K562 (cell line): ENCODE results near the gene ACSM6. TPM values are rescaled to one million over a fixed set of nuclear protein-coding genes. Genes with fewer than 3 reads are reported as not detected.

Source experiments
- ATAC-seq: fragments of 200-7000 bp; cut with Tn5 transposase; 3 replicates; pipeline ENCODE4 v1.9.1; 2020; ENCODE audit warnings: moderate library complexity
- BruUV-seq: library from RNA; stranded (reverse); fragments of 400-500 nt; replicated peaks from 2 replicates; lab custom pipeline; 2021; lab: Mats Ljungman, UMichigan
- CTCF ChIA-PET: fragments of 300-600 bp; formaldehyde crosslinking; extraction: SDS; loops from one replicate; lab custom pipeline; 2021; ENCODE audit warnings: low intra/inter-chr PET ratio; lab: Yijun Ruan, JAX
- POLR2A ChIA-PET: fragments of 300-600, 350-650 bp; sonication (Branson Sonifier 250); formaldehyde crosslinking; extraction: SDS; loops from one replicate; lab custom pipeline; 2021; ENCODE audit warnings: antibody characterized with exemption, inconsistent platforms; lab: Yijun Ruan, JAX
- DNase-seq, 4 experiments: peaks; one replicate each; pipeline versions ENCODE4 v3.0.0 to v3.0.0-alpha.2; 2011 to 2018; ENCODE audit warnings: low spot score in 3 of 4, mixed read lengths in 3 of 4; ENCODE audit errors: extremely low read depth in 1 of 4
- FAIRE-seq: peaks from 2 replicates; lab custom pipeline; 2011; peaks lifted over from hg19 to GRCh38; lab: Jason Lieb, UNC
- H2AFZ ChIP-seq: 2 replicates; pipeline ENCODE4 v1.6.0; 2011; ENCODE audit warnings: low read depth, low read length, control low read depth, inconsistent platforms
- H3K27ac ChIP-seq: fragments of 200-600 bp; 3 replicates; pipeline ENCODE4 v1.8.0; 2011; ENCODE audit warnings: low read depth, mild to moderate bottlenecking, control low read depth, inconsistent platforms, low read length, moderate library complexity, mixed read lengths; ENCODE audit errors: extremely low read depth
- H3K27me3 ChIP-seq, 2 experiments: fragments of 300-600 bp in 1 of 2; 2 replicates in 1 of 2; 3 replicates in 1 of 2; pipeline versions ENCODE4 v1.6.0 to v1.8.0; 2011; ENCODE audit warnings: inconsistent platforms in 2 of 2, low read length in 2 of 2, mild to moderate bottlenecking in 1 of 2, mixed read lengths in 1 of 2, moderate library complexity in 1 of 2; ENCODE audit not compliant: control insufficient read depth in 2 of 2, insufficient read depth in 2 of 2
- H3K36me3 ChIP-seq: fragments of 300-600 bp; 3 replicates; pipeline ENCODE4 v1.8.0; 2011; ENCODE audit warnings: mild to moderate bottlenecking, low read length, inconsistent platforms; ENCODE audit not compliant: control insufficient read depth, insufficient read depth
- H3K4me1 ChIP-seq, 2 experiments: fragments of 200-600 bp in 1 of 2; replicated peaks in 1 of 2; 2 replicates in 1 of 2; 3 replicates in 1 of 2; pipeline versions ENCODE4 v1.5.1 to v1.8.0; 2011; ENCODE audit warnings: inconsistent platforms in 2 of 2, low read length in 2 of 2, mild to moderate bottlenecking in 1 of 2, mixed read lengths in 1 of 2, moderate library complexity in 1 of 2; ENCODE audit not compliant: control insufficient read depth in 2 of 2, insufficient read depth in 2 of 2
- H3K4me2 ChIP-seq: 2 replicates; pipeline ENCODE4 v1.6.1; 2011; ENCODE audit warnings: low read length, control low read depth, inconsistent platforms, mixed read lengths; ENCODE audit not compliant: insufficient read depth
- H3K4me3 ChIP-seq: fragments of 200-600 bp; sonication (generic), shearing (Covaris generic); 2 replicates; pipeline ENCODE4 v1.5.1; 2016; ENCODE audit warnings: control low read depth, inconsistent platforms
- H3K79me2 ChIP-seq: fragments of 200-600 bp; 3 replicates; pipeline ENCODE4 v1.8.0; 2011; ENCODE audit warnings: low read length, inconsistent platforms; ENCODE audit not compliant: control insufficient read depth, insufficient read depth
- H3K9ac ChIP-seq, 2 experiments: 2 replicates each; pipeline versions ENCODE4 v1.6.0 to v1.6.1; 2011; ENCODE audit warnings: low read depth in 2 of 2, low read length in 2 of 2, control low read depth in 1 of 2, inconsistent platforms in 1 of 2, mild to moderate bottlenecking in 1 of 2, mixed read lengths in 1 of 2; ENCODE audit not compliant: insufficient read depth in 1 of 2
- H3K9me1 ChIP-seq: one replicate; pipeline ENCODE4 v1.6.0; 2011; ENCODE audit warnings: inconsistent platforms, mild to moderate bottlenecking, low read length, moderate library complexity; ENCODE audit not compliant: control insufficient read depth, insufficient read depth
- H3K9me3 ChIP-seq: replicated peaks from 2 replicates; pipeline ENCODE4 v1.5.1; 2011; ENCODE audit warnings: low read depth, low read length, inconsistent platforms; ENCODE audit not compliant: control insufficient read depth, insufficient read depth
- H4K20me1 ChIP-seq: replicated peaks from 2 replicates; pipeline ENCODE4 v1.6.1; 2011; ENCODE audit warnings: low read length, inconsistent platforms, mixed read lengths; ENCODE audit not compliant: control insufficient read depth, insufficient read depth
- CREB5 ChIP-seq: fragments of 250-450 bp; sonication (Bioruptor Pico); IDR thresholded peaks from 2 replicates; pipeline ENCODE4 v1.5.0; 2020; ENCODE audit warnings: mild to moderate bottlenecking
- ETV1 ChIP-seq: fragments of 450-650 bp; conservative IDR thresholded peaks from 2 replicates; pipeline ENCODE4 v1.6.1; 2016; ENCODE audit warnings: missing genetic modification characterization, control low read depth, low read depth, missing compliant biosample characterization
- GTF2F1 ChIP-seq: IDR thresholded peaks from 2 replicates; pipeline ENCODE4 v1.6.1; 2011; ENCODE audit warnings: low read depth, low read length, improper control_type of control experiment
- HCFC1 ChIP-seq: IDR thresholded peaks from 2 replicates; pipeline ENCODE4 v1.6.1; 2012; ENCODE audit warnings: low read depth, low read length, improper control_type of control experiment
- MXD1 ChIP-seq: fragments of 250-450 bp; sonication (Bioruptor Pico); IDR thresholded peaks from 2 replicates; pipeline ENCODE4 v1.8.0; 2021; ENCODE audit warnings: borderline replicate concordance, mild to moderate bottlenecking, moderate library complexity; ENCODE audit not compliant: poor library complexity, severe bottlenecking
- NBN ChIP-seq: fragments of 450-650 bp; IDR thresholded peaks from 2 replicates; pipeline ENCODE4 v1.6.1; 2016; ENCODE audit warnings: low read depth, mild to moderate bottlenecking
- NFE2 ChIP-seq: IDR thresholded peaks from 2 replicates; pipeline ENCODE4 v1.6.1; 2014; ENCODE audit warnings: antibody characterized with exemption, low read depth
- POU5F1 ChIP-seq: fragments of 150-350 bp; IDR thresholded peaks from 2 replicates; pipeline ENCODE4 v1.6.1; 2014; ENCODE audit warnings: borderline replicate concordance, low read length, low read depth, mild to moderate bottlenecking; ENCODE audit not compliant: partially characterized antibody
- RFX1 ChIP-seq: fragments of 450-650 bp; IDR thresholded peaks from 2 replicates; pipeline ENCODE4 v1.6.1; 2016; ENCODE audit warnings: mild to moderate bottlenecking, moderate library complexity
- SIN3B ChIP-seq: fragments of 450-650 bp; IDR thresholded peaks from 2 replicates; pipeline ENCODE4 v1.6.1; 2017; ENCODE audit warnings: low read depth, mild to moderate bottlenecking, moderate library complexity
- TAF7 ChIP-seq: fragments of 450-650 bp; IDR thresholded peaks from 2 replicates; pipeline ENCODE4 v1.6.1; 2016; ENCODE audit warnings: missing genetic modification characterization, missing compliant biosample characterization
- ZFPM2 ChIP-seq: fragments of 250-450 bp; sonication (Bioruptor Pico); IDR thresholded peaks from 2 replicates; pipeline ENCODE4 v1.5.1; 2022; ENCODE audit warnings: mild to moderate bottlenecking
- ZKSCAN3 ChIP-seq: fragments of 250-450 bp; sonication (Bioruptor Pico); IDR thresholded peaks from 2 replicates; pipeline ENCODE4 v1.4.0; 2020
- WGBS: fragments of 100-300 bp; shearing (Covaris generic); methylation state at CpG from one replicate; pipeline ENCODE4 v1.1.6; 2016; ENCODE audit warnings: low coverage, mixed read lengths; ENCODE audit not compliant: insufficient coverage; ENCODE audit errors: missing lambda C conversion rate; 5-methylcytosine and 5-hydroxymethylcytosine counted together
- in situ Hi-C: fragments of 300-500 bp; cut with MboI; formaldehyde crosslinking; loops from 4 replicates; pipeline ENCODE4 v1.15.0; 2018; ENCODE audit warnings: inconsistent platforms, mixed read lengths
- intact Hi-C: fragments of 100-400 bp; cut with micrococcal nuclease; formaldehyde crosslinking; loops from 2 replicates; pipeline ENCODE4 v1.14.2; 2022
- polyA plus RNA-seq, 8 experiments: library from polyadenylated mRNA; depleted of rRNA in 4 of 8; stranded (reverse) in 5 of 8; unstranded in 3 of 8; fragments of >200 nt; fragmentation: Nextera tagmentation in 2 of 8; fragmentation: Illumina TruSeq in 1 of 8; extraction: Ambion mirVana in 2 of 8; extraction: Trizol in 1 of 8; gene quantifications; 2 replicates each; pipeline versions ENCODE4 v1.2.1 to v1.2.3, GENCODE V29; 2011 to 2014; ENCODE audit warnings: inconsistent platforms in 1 of 8, missing spikeins in 1 of 8
- total RNA-seq, 7 experiments: library from RNA; depleted of rRNA in 6 of 7; stranded (reverse); fragments of >200 nt in 6 of 7; fragmentation: Illumina TruSeq in 2 of 7; extraction: Trizol in 2 of 7; gene quantifications; 2 replicates each; pipeline versions ENCODE4 v1.2.1 to v1.2.3, GENCODE V29; 2011 to 2021; ENCODE audit warnings: low replicate concordance in 1 of 7
- TF ChIP-seq, protein P1 (sequence below): fragments of 200-800 bp; sonication (Bioruptor generic); IDR thresholded peaks from 2 replicates; pipeline ENCODE4 v1.6.1; 2017; ENCODE audit warnings: missing genetic modification characterization, missing compliant biosample characterization

ACSM6 gene
- total and polyA plus RNA-seq, 9 of the 15 experiments (the other 6 are each of a cell fraction or from before 2014, with no cell fraction given): not detected

DNA sequence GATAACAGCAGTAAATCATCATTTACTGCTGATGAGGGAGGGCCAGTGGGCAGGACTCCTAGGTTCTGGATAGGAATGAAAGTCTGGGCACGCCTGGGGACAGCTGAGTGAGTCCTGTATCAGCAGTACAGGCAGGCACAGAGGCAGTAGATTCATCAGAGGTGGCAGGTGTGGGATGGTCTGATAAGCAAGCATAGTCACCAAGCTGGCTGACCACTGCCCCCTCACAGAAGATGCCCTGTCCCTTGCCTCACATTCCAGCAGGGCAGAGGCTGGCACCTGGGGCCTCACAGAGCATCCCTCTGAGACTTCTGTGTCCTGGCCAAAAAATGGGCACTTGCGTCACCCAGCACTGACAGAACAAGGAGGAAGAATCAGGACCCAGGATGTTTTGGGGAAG is 23.2 kb upstream of the ACSM6 start:
- TF ChIP-seq TAF7 (tag) (no peak), ETV1 (no peak), ZKSCAN3 (CRISPR knock-in tag) (no peak), CREB5 (CRISPR knock-in tag) (no peak), SIN3B (no peak), HCFC1 (no peak), GTF2F1 (no peak), RFX1 (no peak), NBN (no peak), ZFPM2 (CRISPR knock-in tag) (no peak), NFE2 (no peak), MXD1 (CRISPR knock-in tag) (no peak), POU5F1 (no peak)
- TF ChIP-seq, protein P1, sequence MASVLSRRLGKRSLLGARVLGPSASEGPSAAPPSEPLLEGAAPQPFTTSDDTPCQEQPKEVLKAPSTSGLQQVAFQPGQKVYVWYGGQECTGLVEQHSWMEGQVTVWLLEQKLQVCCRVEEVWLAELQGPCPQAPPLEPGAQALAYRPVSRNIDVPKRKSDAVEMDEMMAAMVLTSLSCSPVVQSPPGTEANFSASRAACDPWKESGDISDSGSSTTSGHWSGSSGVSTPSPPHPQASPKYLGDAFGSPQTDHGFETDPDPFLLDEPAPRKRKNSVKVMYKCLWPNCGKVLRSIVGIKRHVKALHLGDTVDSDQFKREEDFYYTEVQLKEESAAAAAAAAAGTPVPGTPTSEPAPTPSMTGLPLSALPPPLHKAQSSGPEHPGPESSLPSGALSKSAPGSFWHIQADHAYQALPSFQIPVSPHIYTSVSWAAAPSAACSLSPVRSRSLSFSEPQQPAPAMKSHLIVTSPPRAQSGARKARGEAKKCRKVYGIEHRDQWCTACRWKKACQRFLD (CRISPR knock-in tag): no peak
- 0% methylated on average over 1 of the region's 2 CpGs for WGBS
- Histone ChIP-seq H3K27ac (no peak overlapping the region), H3K9ac (no peak overlapping the region), H3K4me3 (no peak overlapping the region), H3K36me3 (no peaks in the 10 kb centered on the region), H3K4me1 (no peaks in the 10 kb centered on the region; a peak in 1 of 5 replicates), H3K27me3 (no peaks in the 10 kb centered on the region), H2AFZ (no peak overlapping the region), H3K4me2 (no peak overlapping the region), H3K79me2 (no peaks in the 10 kb centered on the region), H3K9me3 (no peaks in the 10 kb centered on the region), H4K20me1 (no peaks in the 10 kb centered on the region), H3K9me1 (peaks cover 2% of the 10 kb centered on the region)
- FAIRE-seq: no peak
- in situ Hi-C loops: no loop called here
- ATAC-seq: no peak
- BruUV-seq: no TSS peak
- DNase-seq: no peak
- ChIA-PET CTCF (no interaction called here), POLR2A (no interaction called here)
- intact Hi-C loops: no loop called here
